MM.1S (cell line): Measurements from ENCODE around the gene GPANK1.
A peak's percentile ranks its signal among the peaks of the same experiment; 100 is the strongest.

Experiments
- DNase-seq: peaks from one replicate; pipeline ENCODE4 v3.0.0-alpha.2; 2015
- H2AFZ ChIP-seq: fragments of 300-600 bp; sonication (generic); 2 replicates; pipeline ENCODE4 v1.6.0; 2016; ENCODE audit warnings: antibody characterized with exemption, low read length
- H3F3A ChIP-seq: fragments of 300-600 bp; sonication (generic); 2 replicates; pipeline ENCODE4 v1.6.1; 2016; ENCODE audit warnings: mild to moderate bottlenecking, antibody characterized with exemption, low read length, moderate library complexity, mixed read lengths; ENCODE audit not compliant: insufficient read depth
- H3K27ac ChIP-seq: fragments of 300-600 bp; sonication (generic); 2 replicates; pipeline ENCODE4 v1.5.1; 2016; ENCODE audit warnings: mild to moderate bottlenecking, low read length
- H3K27me3 ChIP-seq: fragments of 300-600 bp; sonication (generic); replicated peaks from 2 replicates; pipeline ENCODE4 v1.6.0; 2016; ENCODE audit warnings: low read length; ENCODE audit not compliant: insufficient read depth
- H3K36me3 ChIP-seq: fragments of 300-600 bp; sonication (generic); replicated peaks from 2 replicates; pipeline ENCODE4 v1.6.1; 2016; ENCODE audit warnings: mild to moderate bottlenecking, low read length, mixed read lengths; ENCODE audit not compliant: insufficient read depth
- H3K4me1 ChIP-seq: fragments of 300-600 bp; sonication (generic); 2 replicates; pipeline ENCODE4 v1.6.1; 2016; ENCODE audit warnings: low read length, mixed read lengths
- H3K4me2 ChIP-seq: fragments of 300-600 bp; sonication (generic); 2 replicates; pipeline ENCODE4 v1.6.0; 2016; ENCODE audit warnings: low read depth, low read length
- H3K4me3 ChIP-seq: fragments of 300-600 bp; sonication (generic); 2 replicates; pipeline ENCODE4 v1.5.1; 2016; ENCODE audit warnings: low read length, mixed read lengths
- H3K79me2 ChIP-seq: fragments of 300-600 bp; sonication (generic); 2 replicates; pipeline ENCODE4 v1.6.1; 2016; ENCODE audit warnings: mixed run types, low read length, mixed read lengths
- H3K9ac ChIP-seq: fragments of 300-600 bp; sonication (generic); 2 replicates; pipeline ENCODE4 v1.6.1; 2016; ENCODE audit warnings: low read length, mixed read lengths
- H3K9me2 ChIP-seq: fragments of 300-600 bp; sonication (generic); replicated peaks from 2 replicates; pipeline ENCODE4 v1.6.1; 2016; ENCODE audit warnings: mild to moderate bottlenecking, low read length, mixed read lengths; ENCODE audit not compliant: insufficient read depth
- H3K9me3 ChIP-seq: fragments of 300-600 bp; sonication (generic); replicated peaks from 2 replicates; pipeline ENCODE4 v1.6.1; 2016; ENCODE audit warnings: mild to moderate bottlenecking, low read length, mixed read lengths; ENCODE audit not compliant: insufficient read depth
- H4K20me1 ChIP-seq: fragments of 300-600 bp; sonication (generic); 2 replicates; pipeline ENCODE4 v1.6.1; 2016; ENCODE audit warnings: mild to moderate bottlenecking, low read length, moderate library complexity, mixed read lengths; ENCODE audit not compliant: insufficient read depth
- EZH2 ChIP-seq: fragments of 300-600 bp; sonication (generic); optimal IDR thresholded peaks from 2 replicates; pipeline ENCODE3; 2017; ENCODE audit warnings: low read depth, mild to moderate bottlenecking, antibody characterized with exemption, low read length, mixed read lengths
- EZH2phosphoT487 ChIP-seq: fragments of 300-600 bp; sonication (generic); IDR thresholded peaks from 2 replicates; pipeline ENCODE4 v1.6.1; 2018; ENCODE audit warnings: antibody characterized with exemption, low read length
- TF ChIP-seq, protein P1 (sequence below): fragments of 300-600 bp; sonication (generic); IDR thresholded peaks from 2 replicates; pipeline ENCODE4 v1.5.1; 2016; ENCODE audit warnings: antibody characterized with exemption, low read length, mixed read lengths

GPANK1 gene

DNA sequence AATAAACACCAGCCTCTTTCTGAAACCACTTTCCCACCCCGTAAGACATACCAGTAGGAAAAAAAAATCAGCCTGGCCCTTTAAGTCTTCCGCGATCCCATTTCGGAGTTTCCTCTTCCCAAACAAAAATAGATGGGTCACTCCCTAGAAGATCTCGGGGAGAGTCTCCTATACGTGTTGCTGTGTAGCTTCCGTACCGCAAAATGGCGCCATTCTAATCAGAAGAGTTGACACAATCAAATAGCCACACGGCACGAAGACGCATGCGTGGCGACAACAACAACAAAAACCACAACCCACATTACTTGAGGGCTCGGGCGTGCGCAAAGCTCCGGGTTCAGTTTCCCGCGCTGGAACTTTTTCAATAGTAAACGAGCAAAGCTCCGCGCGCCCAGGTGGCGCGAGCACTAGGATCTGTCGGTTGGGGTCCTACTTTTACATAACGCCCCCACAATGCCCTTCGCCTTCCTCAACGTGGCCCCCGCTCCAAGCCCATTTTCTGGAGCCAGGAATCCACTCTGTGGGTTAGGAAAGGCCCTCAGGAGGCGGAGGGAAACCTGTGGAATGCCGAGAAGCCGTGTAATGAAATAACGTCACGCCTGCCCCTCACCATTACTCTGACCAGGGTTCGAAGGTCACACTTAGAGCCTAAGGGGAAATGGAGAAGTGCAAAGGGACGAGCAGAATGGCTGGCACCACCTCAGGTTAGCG lies at the start of gene GPANK1:
Gene GPANK1, minus strand, starts transcription at position 208 of the 711 bp plus-strand sequence. CDS start 519 bp downstream, outside the sequence.
- H3F3A ChIP-seq = peaks cover 20% of the 10 kb centered on the region
- TF ChIP-seq, protein P1, sequence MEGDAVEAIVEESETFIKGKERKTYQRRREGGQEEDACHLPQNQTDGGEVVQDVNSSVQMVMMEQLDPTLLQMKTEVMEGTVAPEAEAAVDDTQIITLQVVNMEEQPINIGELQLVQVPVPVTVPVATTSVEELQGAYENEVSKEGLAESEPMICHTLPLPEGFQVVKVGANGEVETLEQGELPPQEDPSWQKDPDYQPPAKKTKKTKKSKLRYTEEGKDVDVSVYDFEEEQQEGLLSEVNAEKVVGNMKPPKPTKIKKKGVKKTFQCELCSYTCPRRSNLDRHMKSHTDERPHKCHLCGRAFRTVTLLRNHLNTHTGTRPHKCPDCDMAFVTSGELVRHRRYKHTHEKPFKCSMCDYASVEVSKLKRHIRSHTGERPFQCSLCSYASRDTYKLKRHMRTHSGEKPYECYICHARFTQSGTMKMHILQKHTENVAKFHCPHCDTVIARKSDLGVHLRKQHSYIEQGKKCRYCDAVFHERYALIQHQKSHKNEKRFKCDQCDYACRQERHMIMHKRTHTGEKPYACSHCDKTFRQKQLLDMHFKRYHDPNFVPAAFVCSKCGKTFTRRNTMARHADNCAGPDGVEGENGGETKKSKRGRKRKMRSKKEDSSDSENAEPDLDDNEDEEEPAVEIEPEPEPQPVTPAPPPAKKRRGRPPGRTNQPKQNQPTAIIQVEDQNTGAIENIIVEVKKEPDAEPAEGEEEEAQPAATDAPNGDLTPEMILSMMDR = no peak
- TF ChIP-seq EZH2phosphoT487 (no peak), EZH2 (no peak)
- H3K27me3 ChIP-seq = no peaks in the 10 kb centered on the region
- H3K4me2 ChIP-seq = peak within 1 kb of the TSS; percentile 97
- peak within 1 kb of the TSS; percentile 100 for H3K9ac ChIP-seq
- peak within 1 kb of the TSS; percentile 82 for H2AFZ ChIP-seq
- H3K79me2 ChIP-seq = peaks cover 77% of the 10 kb centered on the region
- peak within 1 kb of the TSS; percentile 99 for H3K27ac ChIP-seq
- H3K9me2 ChIP-seq = no peaks in the 10 kb centered on the region
- H3K4me1 ChIP-seq = peaks cover 31% of the 10 kb centered on the region
- H3K9me3 ChIP-seq = no peaks in the 10 kb centered on the region
- H3K4me3 ChIP-seq = peak within 1 kb of the TSS; percentile 99
- peak; percentile 96 for DNase-seq
- peaks cover 13% of the 10 kb centered on the region for H3K36me3 ChIP-seq
- no peaks in the 10 kb centered on the region for H4K20me1 ChIP-seq

DNA sequence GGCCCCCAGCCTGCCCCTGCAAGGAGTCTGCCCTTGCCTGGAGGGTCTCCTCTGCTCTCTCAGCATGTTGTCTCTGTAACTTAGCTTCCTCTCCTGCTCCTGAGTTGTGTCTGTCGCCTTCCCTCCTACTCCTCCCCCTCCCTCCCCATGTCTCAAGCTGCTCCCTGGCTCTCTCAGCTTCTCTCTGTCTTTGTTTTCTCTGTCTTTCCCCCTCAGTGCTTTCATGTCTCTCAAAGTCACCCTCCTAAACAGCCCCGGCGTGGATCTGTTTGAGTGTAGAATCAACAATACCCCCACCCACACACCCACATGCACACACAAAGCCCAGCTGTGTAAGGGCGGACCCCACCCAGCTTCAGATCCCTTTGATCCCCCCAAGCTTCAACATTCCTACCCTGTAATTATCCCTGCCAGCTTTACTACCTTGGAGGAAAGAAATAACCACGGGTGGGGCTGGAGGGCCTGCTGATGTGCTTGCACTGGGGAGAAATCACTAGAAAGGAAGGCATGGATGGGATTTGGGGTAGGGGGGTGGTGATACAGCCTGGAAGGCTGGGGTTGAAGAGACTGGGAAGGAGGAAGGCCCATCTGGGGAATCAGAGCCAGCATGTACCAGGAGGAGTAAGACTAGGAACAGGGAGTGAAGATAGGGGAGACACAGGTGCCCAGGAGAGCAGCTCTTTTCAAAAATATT lies 49.3 kb upstream of the GPANK1 start:
- Histone ChIP-seq H3F3A (no peaks in the 10 kb centered on the region), H3K36me3 (no peaks in the 10 kb centered on the region), H3K4me1 (0 out of 2 replicates have a peak, but pooled peaks cover 5% of the 10 kb centered on the region), H3K4me3 (no peak overlapping the region), H3K4me2 (no peak overlapping the region), H3K27me3 (no peaks in the 10 kb centered on the region), H3K9me3 (no peaks in the 10 kb centered on the region), H3K9ac (no peak overlapping the region), H3K9me2 (no peaks in the 10 kb centered on the region), H3K27ac (no peak overlapping the region), H3K79me2 (no peaks in the 10 kb centered on the region), H2AFZ (no peak overlapping the region), H4K20me1 (no peaks in the 10 kb centered on the region)
- no peak for DNase-seq
- TF ChIP-seq, protein P1 = no peak
- TF ChIP-seq EZH2 (no peak), EZH2phosphoT487 (no peak)

DNA sequence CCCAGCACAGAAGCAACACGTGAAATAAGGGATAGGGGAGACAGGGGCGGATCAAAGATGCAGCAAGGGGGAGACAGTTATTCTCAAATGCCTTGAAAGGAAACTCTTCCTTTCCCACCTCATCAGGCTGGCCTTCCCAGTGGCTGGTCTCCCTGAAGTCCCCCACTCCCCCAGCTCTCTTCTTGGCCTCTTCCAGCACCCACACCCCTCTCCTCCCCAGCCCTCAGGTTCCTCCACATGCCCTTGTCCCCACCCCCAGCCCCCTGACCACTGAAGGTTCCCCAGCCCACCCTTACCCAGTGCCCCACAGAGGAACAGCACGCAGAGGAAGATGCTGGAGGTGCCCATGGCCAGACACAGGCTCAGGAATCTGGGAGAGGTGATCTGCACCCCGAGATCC lies 48.7 kb upstream of the GPANK1 start:
- Histone ChIP-seq H3F3A (no peaks in the 10 kb centered on the region), H3K4me3 (no peak overlapping the region), H3K4me1 (0 out of 2 replicates have a peak, but pooled peaks cover 5% of the 10 kb centered on the region), H3K9ac (no peak overlapping the region), H2AFZ (no peak overlapping the region), H3K9me2 (no peaks in the 10 kb centered on the region), H3K79me2 (no peaks in the 10 kb centered on the region), H3K4me2 (no peak overlapping the region), H3K27ac (no peak overlapping the region), H3K9me3 (no peaks in the 10 kb centered on the region), H3K27me3 (no peaks in the 10 kb centered on the region), H4K20me1 (no peaks in the 10 kb centered on the region), H3K36me3 (no peaks in the 10 kb centered on the region)
- DNase-seq = no peak
- TF ChIP-seq EZH2phosphoT487 (no peak), EZH2 (no peak)
